ENCODE measurements around the gene HGFAC.

GRCh38 chr4:3437998-3438846 lies 3.5 kb upstream of the HGFAC start:
- TF ChIP-seq CTCF (IDR thresholded peaks at IDR 0.05) (no peak), POLR2A (IDR thresholded peaks at IDR 0.05) (no peak)

Data from sigmoid colon (tissue), 3 donors.